ENCODE results near the gene CEP250.
A peak's percentile ranks its signal among the peaks of the same experiment; 100 is the strongest.

- TF ChIP-seq POLR2A (IDR thresholded peaks at IDR 0.05; ENCODE audit: low read depth, low read length) (peak; percentile 19; the same call in 1 of the 2 replicates), POLR2AphosphoS5 (IDR thresholded peaks at IDR 0.05; ENCODE audit: low read depth, low read length) (no peak), TAF1 (IDR thresholded peaks at IDR 0.05; ENCODE audit: borderline replicate concordance, low read depth, low read length) (no peak)
Measured at GRCh38 chr20:35539756-35540212, 84.4 kb downstream of the CEP250 start.
